Activated CD8-positive, alpha-beta T cell treated with anti-CD3 and anti-CD28 coated beads for 36 hours (primary cell): ENCODE results near the gene GANAB. TPM values are rescaled to one million over a fixed set of nuclear protein-coding genes. Genes with fewer than 3 reads are reported as not detected.

Source experiments
- ATAC-seq: fragments of 200-7000 bp; cut with Tn5 transposase; one replicate; pipeline ENCODE4 v1.10.0; 2021; ENCODE audit warnings: mild to moderate bottlenecking, moderate library complexity
- CTCF ChIA-PET: fragments of 350-600 bp; sonication (Branson Sonifier 250); formaldehyde crosslinking; loops from one replicate; lab custom pipeline; 2021; ENCODE audit warnings: antibody characterized with exemption; lab: Charles Lee
- POLR2A ChIA-PET: fragments of 350-600 bp; sonication (Branson Sonifier 250); formaldehyde crosslinking; loops from one replicate; lab custom pipeline; 2021; ENCODE audit warnings: antibody characterized with exemption; lab: Charles Lee
- DNase-seq: peaks from one replicate; pipeline ENCODE4 v3.0.0-alpha.2; 2020
- H3K27ac Mint-ChIP-seq: one replicate; pipeline ENCODE4 v1.8.0; 2021; ENCODE audit warnings: mild to moderate bottlenecking, mixed read lengths
- H3K27me3 Mint-ChIP-seq: one replicate; pipeline ENCODE4 v1.8.0; 2021; ENCODE audit warnings: mixed read lengths
- H3K36me3 Mint-ChIP-seq: one replicate; pipeline ENCODE4 v1.8.0; 2021; ENCODE audit warnings: low read depth, mixed read lengths
- H3K4me1 Mint-ChIP-seq: one replicate; pipeline ENCODE4 v1.8.0; 2021; ENCODE audit warnings: low read depth, mixed read lengths
- H3K4me3 Mint-ChIP-seq: one replicate; pipeline ENCODE4 v1.8.0; 2021; ENCODE audit warnings: mild to moderate bottlenecking, moderate library complexity, mixed read lengths
- H3K9me3 Mint-ChIP-seq: one replicate; pipeline ENCODE4 v1.8.0; 2021; ENCODE audit warnings: mixed read lengths
- CTCF ChIP-seq: fragments of 200-600 bp; IDR thresholded peaks from one replicate; pipeline ENCODE4 v1.8.0; 2022; ENCODE audit warnings: antibody characterized with exemption, mild to moderate bottlenecking
- intact Hi-C: fragments of 100-400 bp; cut with micrococcal nuclease; formaldehyde crosslinking; loops from one replicate; pipeline ENCODE4 v1.10.0; 2022
- total RNA-seq, 2 experiments: library from RNA; stranded (reverse); gene quantifications; one replicate each; pipeline ENCODE4 v1.2.3, GENCODE V29; 2021

Gene GANAB
- total RNA-seq, 2 experiments from 2014 or later = 205 to 217 TPM

- no peak for TF ChIP-seq CTCF
- Mint-ChIP-seq H3K36me3 (peaks cover 47% of the 10 kb centered on the region), H3K9me3 (no peaks in the 10 kb centered on the region), H3K27me3 (no peaks in the 10 kb centered on the region), H3K4me3 (no peak overlapping the region), H3K4me1 (peaks cover 46% of the 10 kb centered on the region), H3K27ac (peak overlapping the region; percentile 72)
- ATAC-seq (no peak), DNase-seq (peak; percentile 35)
- ChIA-PET CTCF (interaction anchor here (1.1 to 3.8 kb wide), 5 partner anchors 9 to 94 kb away, joined by 3 to 26 read pairs (median 20); partner anchors contain the start of genes B3GAT3, BSCL2, GNG3 and MTA2), POLR2A (interaction anchor here (1.0 to 6.9 kb wide), 8 partner anchors 9 to 242 kb away, joined by 3 to 87 read pairs (median 20); partner anchors contain the start of genes B3GAT3, C11orf98, CSKMT and INTS5)
- intact Hi-C loops = loop anchor here (5.0 kb wide), 1 partner anchor 34 kb away; the partner anchor contains the start of gene GANAB
These were observed 33.1 kb downstream of the GANAB start for GRCh38 chr11:62613291-62613778.

GRCh38 chr11:62612366-62613290, 33.8 kb downstream of the GANAB start, which contains the start of the genes EML3 and ROM1:
Gene EML3, minus strand, starts transcription at chr11:62612775. Its CDS starts 318 bp downstream, at chr11:62612457.
Gene ROM1, plus strand, starts transcription at chr11:62613257. Its CDS starts 25 bp downstream, at chr11:62613282.
- ATAC-seq = peak; percentile 80
- POLR2A ChIA-PET = interaction anchor here (0.9 to 6.9 kb wide), 21 partner anchors 10 to 245 kb away, joined by 3 to 87 read pairs (median 6); partner anchors contain the start of genes B3GAT3, BSCL2, C11orf98 and CSKMT
- DNase-seq = peak; percentile 92
- peak; percentile 99 for TF ChIP-seq CTCF
- Mint-ChIP-seq H3K36me3 (peaks cover 52% of the 10 kb centered on the region), H3K27ac (peak within 1 kb of the TSS; percentile 97), H3K4me1 (peaks cover 52% of the 10 kb centered on the region), H3K4me3 (peak within 1 kb of the TSS; percentile 96), H3K9me3 (no peaks in the 10 kb centered on the region), H3K27me3 (no peaks in the 10 kb centered on the region)
- CTCF ChIA-PET = interaction anchor here (0.9 to 3.8 kb wide), 18 partner anchors 10 to 111 kb away, joined by 3 to 26 read pairs (median 4); partner anchors contain the start of genes B3GAT3, BSCL2, C11orf98 and CSKMT
- intact Hi-C loops = loop anchor here (5.0 kb wide), 1 partner anchor 35 kb away; the partner anchor contains the start of gene GANAB

- H3K4me3 Mint-ChIP-seq = peak overlapping the region; percentile 96
- H3K9me3 Mint-ChIP-seq = no peaks in the 10 kb centered on the region
- peaks cover 55% of the 10 kb centered on the region for H3K4me1 Mint-ChIP-seq
- peaks cover 50% of the 10 kb centered on the region for H3K36me3 Mint-ChIP-seq
- H3K27ac Mint-ChIP-seq = peak overlapping the region; percentile 97
- intact Hi-C loops = loop anchor here (5.0 kb wide), 1 partner anchor 35 kb away; the partner anchor contains the start of gene GANAB
- DNase-seq = peak; percentile 79
- POLR2A ChIA-PET = interaction anchor here (0.8 to 6.9 kb wide), 20 partner anchors 9 to 246 kb away, joined by 3 to 87 read pairs (median 6); partner anchors contain the start of genes B3GAT3, BSCL2, C11orf98 and CSKMT
- CTCF ChIA-PET = interaction anchor here (0.9 to 3.8 kb wide), 17 partner anchors 8 to 111 kb away, joined by 3 to 26 read pairs (median 5); partner anchors contain the start of genes B3GAT3, C11orf98, CSKMT and MTA2
- TF ChIP-seq CTCF = no peak
- H3K27me3 Mint-ChIP-seq = no peaks in the 10 kb centered on the region
- peak; percentile 47 for ATAC-seq
These were observed 34.6 kb downstream of the GANAB start for GRCh38 chr11:62611705-62612365.

DNA sequence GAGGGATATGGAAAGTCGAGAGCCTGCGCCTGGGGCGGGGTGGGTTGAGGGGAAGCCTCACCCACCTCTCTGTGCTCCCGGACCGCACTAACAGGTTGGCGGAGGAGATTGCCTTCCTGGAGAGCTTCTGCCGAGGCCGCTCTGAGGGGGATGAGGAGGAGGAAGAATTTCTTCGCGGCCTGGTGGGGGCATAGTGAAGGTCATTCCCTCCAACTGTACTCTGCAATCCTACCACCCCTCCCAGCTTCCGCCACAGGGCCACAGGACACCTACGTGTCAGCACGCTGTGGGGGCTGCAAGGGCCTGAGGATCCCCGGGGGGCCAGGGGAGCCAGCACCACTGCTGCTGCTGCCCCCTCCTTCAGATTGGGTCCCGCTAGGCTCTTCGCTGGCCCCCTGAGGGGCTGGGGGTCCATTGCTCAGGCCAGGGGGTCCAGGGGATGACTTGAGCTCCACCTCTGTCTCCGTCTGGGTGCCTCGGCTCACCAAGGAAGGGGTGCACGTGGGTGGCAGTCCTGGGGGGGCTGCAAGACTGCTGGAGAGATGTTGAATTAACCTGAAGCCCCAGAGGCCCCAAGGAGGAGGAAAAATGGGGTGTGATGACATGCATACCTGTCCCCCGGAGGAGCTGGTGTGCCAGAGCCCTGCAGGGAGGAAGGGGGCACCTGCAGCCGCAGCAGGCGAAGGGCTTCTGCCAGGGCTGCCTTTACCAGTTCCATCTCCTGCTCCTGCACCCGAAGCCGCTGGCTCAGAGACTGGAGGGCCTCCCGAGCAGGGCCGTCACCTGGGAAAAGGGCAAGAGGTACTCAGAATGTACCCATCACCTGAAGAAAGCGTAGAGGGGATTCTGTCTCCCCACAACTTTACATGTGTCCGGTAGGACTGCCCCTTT, 35.4 kb downstream of the GANAB start:
- no peaks in the 10 kb centered on the region for H3K27me3 Mint-ChIP-seq
- H3K9me3 Mint-ChIP-seq = no peaks in the 10 kb centered on the region
- H3K4me3 Mint-ChIP-seq = peak overlapping the region; percentile 96
- H3K4me1 Mint-ChIP-seq = peaks cover 57% of the 10 kb centered on the region
- H3K36me3 Mint-ChIP-seq = peaks cover 48% of the 10 kb centered on the region
- TF ChIP-seq CTCF = no peak
- ChIA-PET CTCF (interaction anchor here (0.9 to 3.8 kb wide), 18 partner anchors 8 to 112 kb away, joined by 3 to 26 read pairs (median 5); partner anchors contain the start of genes B3GAT3, C11orf98, CSKMT and EEF1G), POLR2A (interaction anchor here (0.7 to 6.9 kb wide), 25 partner anchors 8 to 247 kb away, joined by 3 to 87 read pairs (median 5); partner anchors contain the start of genes B3GAT3, BSCL2, C11orf98 and CSKMT)
- intact Hi-C loops = loop anchor here (5.0 kb wide), 1 partner anchor 36 kb away; the partner anchor contains the start of gene GANAB
- no peak for ATAC-seq
- DNase-seq = no peak
- peak overlapping the region; percentile 97 for H3K27ac Mint-ChIP-seq
